HG03103 (cell line): ENCODE measurements around the gene ATP1A4.
"Not testable (repeated sequence)": the region's sequence is repeated elsewhere in the genome, so short reads cannot be mapped to it uniquely, and the experiment has no call there.

Experiments
- ATAC-seq: cut with Tn5 transposase; IDR thresholded peaks from one replicate; pipeline ENCODE4 v1.9.1; 2021; ENCODE audit warnings: low read depth; ENCODE audit not compliant: unreplicated experiment

Gene ATP1A4

DNA sequence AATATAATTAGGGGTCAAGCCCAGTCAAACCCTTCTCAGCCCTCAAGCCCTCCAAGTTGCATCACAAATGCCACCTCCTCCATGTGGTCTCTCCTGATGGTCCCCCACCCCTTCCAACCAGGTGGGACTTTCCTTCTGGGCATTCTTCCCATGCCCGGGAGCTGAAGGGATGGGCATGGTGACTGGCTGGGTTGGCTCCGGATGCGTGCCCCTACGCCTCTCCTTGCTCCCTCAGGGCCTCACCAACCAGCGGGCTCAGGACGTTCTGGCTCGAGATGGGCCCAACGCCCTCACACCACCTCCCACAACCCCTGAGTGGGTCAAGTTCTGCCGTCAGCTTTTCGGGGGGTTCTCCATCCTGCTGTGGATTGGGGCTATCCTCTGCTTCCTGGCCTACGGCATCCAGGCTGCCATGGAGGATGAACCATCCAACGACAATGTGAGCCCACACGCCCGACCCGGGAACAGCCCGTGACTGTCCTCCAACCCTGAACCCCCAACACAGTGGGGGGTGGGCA, 28.4 kb upstream of the ATP1A4 start:
- no peak for ATAC-seq

DNA sequence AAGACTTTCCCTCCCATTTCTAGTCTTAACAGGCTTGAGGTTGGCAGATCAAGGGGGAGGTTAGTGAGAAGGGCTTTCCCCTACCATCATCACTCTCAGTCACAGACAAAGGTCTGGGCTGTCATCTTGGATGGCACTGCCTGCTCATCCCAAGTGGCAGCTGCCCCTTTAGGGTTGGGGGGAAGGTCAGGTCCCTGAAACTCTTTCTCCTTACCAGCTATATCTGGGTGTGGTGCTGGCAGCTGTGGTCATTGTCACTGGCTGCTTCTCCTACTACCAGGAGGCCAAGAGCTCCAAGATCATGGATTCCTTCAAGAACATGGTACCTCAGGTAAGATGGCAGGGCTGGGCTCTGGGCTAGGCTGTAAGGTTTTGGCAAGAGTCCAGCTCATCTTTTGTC, 27.7 kb upstream of the ATP1A4 start:
- ATAC-seq: no peak

DNA sequence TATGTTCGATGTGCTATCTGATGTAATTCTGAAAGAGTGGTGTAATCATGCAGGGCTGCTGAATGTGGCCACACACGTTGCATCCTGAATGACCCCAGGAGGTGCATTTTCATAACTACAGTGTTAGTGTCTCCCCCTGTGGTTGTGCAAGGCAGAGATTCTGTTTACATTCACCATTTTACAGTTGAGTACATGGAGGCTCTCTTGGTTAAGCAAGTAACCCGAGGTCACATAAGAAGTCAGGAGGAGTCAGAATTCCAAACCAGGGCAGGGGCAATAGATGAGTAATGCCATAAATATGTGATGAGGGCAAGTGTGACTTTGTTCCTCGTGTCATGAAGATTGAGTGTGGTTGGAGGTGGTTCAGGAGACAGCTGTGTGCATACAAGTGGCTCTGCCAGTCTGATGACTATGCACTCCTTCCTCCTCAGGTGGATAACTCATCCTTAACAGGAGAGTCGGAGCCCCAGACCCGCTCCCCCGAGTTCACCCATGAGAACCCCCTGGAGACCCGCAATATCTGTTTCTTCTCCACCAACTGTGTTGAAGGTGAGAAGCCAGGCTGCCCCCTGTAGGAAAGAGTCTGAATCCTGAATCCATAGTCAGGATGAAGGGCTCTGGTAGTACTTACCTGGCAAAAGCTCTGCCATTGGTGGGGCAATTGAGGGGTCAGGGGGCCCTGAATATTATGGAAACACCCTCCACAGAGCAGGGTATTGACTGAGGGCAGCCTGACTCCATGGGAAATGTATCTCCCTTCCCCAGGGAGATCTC, 26.5 kb upstream of the ATP1A4 start:
- no peak for ATAC-seq

DNA sequence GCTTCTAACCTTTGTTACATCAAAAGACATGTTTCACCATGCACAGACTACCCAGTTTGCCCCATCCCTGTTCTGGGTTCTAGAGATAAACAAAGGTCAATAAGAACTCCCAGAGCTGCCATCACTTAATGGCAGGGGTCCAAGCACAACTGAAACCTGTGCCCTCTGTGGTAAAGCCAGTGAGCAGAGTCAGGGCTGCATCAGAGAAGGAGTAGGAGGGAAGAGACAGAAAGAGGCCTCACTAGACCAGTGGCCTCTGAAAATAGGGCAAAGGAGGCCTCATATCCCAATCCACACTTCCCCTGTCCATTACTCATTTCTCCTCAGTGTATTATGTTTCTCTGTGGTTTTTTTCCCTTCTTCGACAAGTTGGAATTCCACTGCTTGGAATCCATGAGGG, 25.7 kb upstream of the ATP1A4 start:
- ATAC-seq: no peak

DNA sequence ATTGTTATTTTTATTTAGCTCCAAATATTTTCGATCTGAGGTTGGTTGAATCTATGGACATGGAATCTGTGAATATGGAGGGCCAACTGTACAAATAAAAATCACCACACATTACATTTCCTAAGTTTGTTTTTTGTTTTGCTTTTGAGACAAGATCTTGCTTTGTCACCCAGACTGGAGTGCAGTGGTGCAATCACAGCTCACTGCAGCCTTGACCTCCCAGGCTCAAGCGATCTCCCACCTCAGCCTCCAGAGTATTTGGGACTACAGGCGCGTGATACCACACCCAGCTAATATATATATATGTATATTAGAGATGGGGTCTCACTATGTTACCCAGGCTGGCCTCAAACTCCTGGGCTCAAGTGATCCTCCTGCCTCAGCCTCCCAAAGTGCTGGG, 25.1 kb upstream of the ATP1A4 start:
- ATAC-seq: not testable (repeated sequence)

DNA sequence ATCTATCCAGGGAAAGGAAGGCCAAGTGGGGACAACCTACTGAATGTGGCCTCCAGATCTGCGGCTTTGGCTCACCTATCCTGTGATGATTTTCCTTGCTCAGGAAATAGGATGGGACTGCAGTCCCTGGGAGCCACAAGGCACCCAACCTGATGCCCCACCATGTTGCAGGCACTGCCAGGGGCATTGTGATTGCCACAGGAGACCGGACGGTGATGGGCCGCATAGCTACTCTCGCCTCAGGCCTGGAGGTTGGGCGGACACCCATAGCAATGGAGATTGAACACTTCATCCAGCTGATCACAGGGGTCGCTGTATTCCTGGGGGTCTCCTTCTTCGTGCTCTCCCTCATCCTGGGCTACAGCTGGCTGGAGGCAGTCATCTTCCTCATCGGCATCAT, 24.0 kb upstream of the ATP1A4 start:
- no peak for ATAC-seq

DNA sequence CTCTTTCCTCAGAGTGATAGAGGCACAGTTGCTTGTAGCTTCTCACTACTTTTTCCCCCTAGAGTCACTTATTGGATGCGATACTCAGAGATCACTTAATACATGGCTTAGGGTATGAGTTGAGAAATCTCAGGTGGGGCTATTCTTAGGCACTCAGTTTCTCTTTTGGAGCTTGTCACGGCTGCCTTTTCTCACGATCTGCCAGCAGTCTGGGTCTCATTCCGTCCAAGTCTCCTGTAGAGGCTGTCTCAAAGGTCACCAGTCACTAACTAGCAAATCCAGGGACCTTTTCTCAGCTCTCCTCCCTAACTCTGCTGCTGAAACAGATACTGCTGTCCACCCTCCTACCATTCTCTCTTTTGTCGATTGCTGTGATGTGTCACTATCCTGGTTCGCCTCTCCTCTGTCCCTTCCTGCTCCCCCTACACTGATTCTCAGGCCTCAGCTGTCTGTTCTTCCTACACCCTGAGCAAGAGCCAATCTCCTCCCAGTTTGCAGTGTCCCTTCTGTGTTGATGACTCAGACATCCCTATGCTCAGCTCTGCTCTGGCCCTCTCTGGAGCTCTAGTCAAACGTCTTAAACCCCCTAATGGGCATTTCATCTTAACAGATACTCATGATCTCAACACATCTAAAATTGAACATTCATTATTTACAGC, 23.4 kb upstream of the ATP1A4 start:
- no peak for ATAC-seq

DNA sequence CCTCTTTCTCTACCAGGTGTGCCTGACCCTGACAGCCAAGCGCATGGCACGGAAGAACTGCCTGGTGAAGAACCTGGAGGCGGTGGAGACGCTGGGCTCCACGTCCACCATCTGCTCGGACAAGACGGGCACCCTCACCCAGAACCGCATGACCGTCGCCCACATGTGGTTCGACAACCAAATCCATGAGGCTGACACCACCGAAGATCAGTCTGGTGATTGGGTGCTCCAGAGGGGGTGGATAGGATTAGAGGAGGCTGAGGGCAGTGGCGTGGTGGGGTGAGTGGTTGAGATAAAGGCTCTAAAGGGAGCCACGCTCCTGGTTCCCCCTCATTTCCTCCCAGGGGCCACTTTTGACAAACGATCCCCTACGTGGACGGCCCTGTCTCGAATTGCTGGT, 22.8 kb upstream of the ATP1A4 start:
- no peak for ATAC-seq

DNA sequence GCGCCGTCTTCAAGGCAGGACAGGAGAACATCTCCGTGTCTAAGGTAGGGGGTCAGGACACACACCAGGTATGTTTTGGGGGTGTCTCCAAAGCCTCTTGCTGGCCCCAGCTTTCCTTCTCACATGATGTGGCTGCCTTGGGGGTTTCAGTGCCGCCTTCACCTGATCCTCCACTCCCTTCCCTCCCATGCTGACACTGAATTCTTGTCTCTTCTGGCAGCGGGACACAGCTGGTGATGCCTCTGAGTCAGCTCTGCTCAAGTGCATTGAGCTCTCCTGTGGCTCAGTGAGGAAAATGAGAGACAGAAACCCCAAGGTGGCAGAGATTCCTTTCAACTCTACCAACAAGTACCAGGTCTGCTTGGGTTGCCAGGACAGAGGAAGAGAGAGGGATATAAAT, 22.4 kb upstream of the ATP1A4 start:
- ATAC-seq: no peak

DNA sequence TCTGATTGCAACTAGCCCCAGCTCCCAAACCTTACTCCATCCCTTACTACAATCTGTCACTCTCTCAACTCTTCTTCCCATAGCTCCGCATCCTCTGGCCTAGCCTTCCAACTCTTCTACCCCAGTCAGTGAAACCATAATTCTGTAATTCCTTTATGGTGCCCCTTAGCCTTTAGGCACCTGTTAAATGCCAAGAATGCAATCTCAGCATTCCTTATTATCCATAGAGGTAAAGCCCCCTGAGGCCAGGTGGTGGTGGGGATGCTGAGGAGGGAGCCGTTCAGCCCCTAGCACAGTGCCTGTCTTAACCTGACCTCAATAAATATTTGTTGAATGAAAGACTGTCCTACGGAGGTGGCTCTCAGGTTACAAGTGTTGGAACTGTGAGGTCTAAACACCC, 21.8 kb upstream of the ATP1A4 start:
- no peak for ATAC-seq

DNA sequence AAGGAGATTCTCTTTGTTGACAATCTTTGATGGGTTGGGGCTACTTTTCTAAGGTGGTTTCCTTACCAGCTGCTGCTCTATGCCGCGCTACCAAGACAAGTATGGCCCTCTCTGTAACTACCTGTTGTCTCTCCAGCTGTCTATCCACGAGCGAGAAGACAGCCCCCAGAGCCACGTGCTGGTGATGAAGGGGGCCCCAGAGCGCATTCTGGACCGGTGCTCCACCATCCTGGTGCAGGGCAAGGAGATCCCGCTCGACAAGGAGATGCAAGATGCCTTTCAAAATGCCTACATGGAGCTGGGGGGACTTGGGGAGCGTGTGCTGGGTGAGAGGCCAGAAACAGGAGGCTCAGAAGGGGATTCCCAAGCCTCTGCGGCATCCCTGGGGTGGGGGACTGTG, 21.4 kb upstream of the ATP1A4 start:
- no peak for ATAC-seq

DNA sequence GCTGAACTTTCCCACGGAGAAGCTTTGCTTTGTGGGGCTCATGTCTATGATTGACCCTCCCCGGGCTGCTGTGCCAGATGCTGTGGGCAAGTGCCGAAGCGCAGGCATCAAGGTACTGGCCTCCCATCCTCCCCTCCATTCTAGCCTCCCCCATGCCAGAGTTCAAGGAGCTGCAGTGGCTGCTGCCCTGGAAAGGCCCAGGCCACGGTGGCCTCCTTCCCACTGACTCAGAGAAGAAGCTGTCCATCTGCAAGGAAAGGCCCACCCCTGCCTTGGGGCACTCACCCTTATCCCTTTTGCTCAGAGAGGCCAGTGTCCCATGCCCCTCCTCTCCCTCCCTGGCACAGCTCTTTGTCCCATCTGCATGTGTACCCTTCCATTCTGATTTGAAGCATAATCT, 20.9 kb upstream of the ATP1A4 start:
- ATAC-seq: no peak

DNA sequence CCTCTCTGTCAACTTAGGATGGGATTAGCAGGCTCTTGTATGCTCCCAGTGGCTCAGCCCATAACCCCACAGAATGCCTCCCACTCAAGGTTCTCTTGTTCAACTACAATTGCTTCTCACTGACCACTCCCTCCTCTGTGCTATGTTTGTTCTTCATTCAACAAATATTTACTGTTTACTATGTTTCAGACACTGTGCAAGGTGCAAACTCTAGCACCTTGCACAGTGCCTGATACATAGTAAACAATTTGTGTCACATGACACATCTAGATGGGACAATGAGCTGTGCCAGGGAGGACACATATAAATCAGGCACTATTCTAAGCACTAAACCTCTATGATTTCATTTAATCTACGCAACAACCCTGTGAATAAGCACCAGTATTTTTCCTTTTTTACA, 20.5 kb upstream of the ATP1A4 start:
- ATAC-seq: no peak

DNA sequence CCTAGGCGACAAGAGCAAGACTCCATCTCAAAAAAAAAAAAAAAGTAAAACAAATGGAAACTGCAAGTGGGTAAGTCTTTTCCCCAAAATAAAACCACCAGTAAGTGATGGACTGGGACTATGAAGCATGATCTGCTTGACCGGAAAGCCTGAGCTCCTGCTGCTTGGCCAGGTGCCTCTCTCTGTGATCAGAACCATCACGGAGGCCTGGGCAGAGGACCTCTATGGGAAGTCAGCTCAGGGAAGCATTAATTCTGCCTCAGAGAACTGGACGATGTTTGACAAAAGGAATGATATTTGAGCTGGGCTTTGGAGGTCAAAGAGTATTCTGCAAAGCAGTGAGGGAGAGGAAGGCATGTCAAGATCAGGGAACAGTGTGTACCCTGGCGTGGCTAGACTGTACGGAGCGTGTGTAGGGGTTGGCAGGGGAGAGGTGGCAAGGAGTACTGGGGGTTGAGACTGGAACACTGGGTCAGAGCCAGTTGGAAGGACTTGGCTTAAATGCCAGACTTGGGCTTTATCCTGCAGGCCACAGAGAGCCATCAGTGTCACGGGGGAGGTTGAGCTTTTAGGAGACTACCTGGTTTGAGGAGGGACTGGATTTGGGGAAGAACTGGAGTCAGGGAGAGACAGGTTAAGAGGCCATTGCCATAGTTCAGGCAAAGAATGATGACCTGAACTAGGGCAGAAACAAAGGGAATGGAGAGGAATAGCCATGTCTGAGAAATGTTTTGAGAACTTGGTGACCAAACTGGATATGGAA, 19.4 kb upstream of the ATP1A4 start:
- ATAC-seq: no peak

DNA sequence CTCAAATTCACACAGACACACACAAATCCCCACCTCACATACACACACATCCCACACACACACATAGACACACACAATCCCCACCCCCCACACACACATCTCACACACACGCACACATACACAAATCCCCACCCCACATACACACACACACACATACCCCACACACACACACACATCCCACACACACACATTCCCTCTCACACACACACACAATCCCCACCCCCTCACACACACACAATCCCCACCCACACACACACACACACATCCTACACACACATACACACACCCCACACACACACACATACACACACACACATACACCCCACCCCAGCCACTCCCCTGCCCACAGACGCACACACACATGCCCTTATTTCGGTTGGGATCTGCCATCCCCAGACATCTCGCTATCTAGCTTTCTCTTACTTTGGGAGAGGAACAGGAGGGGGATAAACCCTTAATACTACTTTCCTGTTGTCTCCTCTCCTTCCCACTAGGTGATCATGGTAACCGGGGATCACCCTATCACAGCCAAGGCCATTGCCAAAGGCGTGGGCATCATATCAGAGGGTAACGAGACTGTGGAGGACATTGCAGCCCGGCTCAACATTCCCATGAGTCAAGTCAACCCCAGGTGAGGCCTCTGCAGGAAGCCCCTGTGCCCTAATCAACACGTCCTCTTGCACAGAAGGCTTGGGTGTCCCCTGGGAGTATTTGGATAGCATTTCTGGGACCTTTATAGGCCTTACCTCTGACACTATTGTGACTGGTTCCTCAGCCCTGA, 17.2 kb upstream of the ATP1A4 start:
- no peak for ATAC-seq

DNA sequence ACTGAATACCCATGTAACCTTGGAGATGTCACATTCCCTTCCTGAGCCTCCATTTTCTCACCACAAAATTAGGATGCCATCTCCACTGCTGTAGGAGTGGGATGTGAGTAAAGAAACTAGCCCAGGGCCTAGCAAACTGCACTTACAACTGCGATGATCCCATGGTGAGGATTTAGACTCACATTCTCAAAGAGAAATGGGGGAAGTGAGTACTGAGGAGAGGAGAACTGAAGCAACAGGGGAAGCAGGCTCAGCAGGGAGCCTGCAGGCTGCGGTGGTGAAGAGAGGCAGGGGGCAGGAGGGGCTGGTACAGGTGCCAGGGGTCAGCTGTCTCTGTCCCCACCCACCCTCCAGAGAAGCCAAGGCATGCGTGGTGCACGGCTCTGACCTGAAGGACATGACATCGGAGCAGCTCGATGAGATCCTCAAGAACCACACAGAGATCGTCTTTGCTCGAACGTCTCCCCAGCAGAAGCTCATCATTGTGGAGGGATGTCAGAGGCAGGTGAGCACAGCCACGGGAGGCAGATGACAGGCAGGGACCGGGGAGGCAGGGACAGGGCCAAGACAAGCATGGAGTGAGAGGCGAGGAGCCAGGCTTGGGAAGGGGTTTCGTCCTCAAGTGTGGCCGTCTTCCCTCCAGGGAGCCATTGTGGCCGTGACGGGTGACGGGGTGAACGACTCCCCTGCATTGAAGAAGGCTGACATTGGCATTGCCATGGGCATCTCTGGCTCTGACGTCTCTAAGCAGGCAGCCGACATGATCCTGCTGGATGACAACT, 16.4 kb upstream of the ATP1A4 start:
- no peak for ATAC-seq

DNA sequence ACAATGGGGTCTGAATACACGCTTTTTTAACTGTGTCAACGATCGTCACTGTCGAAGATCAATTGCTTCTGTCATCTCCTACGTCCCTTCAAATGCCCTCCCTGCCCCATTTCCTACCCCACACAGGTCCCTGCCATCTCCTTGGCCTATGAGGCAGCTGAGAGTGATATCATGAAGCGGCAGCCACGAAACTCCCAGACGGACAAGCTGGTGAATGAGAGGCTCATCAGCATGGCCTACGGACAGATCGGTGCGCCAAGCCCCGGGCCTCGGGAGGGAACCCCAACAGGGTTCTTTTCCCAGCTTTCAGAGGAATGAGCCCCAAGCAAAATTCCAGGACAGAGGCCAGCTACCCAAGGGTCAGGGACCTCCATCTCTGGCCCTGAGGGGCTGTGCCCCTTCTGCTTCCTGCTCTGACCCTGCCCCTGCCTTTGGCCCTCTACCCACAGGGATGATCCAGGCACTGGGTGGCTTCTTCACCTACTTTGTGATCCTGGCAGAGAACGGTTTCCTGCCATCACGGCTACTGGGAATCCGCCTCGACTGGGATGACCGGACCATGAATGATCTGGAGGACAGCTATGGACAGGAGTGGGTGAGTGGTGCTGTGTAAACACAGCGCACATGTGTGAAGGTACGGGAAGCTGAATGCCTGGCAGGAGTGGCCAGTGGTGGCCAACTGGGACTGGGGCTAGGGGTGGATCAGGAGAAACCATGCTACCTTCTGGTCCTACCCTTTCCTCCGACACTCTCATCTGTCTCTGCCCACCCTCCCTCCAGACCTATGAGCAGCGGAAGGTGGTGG, 15.1 kb upstream of the ATP1A4 start:
- no peak for ATAC-seq

DNA sequence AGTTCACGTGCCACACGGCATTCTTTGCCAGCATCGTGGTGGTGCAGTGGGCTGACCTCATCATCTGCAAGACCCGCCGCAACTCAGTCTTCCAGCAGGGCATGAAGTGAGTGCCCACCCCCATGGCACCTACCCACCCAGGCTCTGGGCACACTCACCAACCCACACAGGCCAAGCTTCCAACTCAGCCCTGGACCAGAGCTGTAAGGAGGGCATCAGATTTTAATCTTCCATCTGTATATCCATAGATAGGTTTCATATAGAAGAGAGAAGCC, 14.5 kb upstream of the ATP1A4 start:
- no peak for ATAC-seq

DNA sequence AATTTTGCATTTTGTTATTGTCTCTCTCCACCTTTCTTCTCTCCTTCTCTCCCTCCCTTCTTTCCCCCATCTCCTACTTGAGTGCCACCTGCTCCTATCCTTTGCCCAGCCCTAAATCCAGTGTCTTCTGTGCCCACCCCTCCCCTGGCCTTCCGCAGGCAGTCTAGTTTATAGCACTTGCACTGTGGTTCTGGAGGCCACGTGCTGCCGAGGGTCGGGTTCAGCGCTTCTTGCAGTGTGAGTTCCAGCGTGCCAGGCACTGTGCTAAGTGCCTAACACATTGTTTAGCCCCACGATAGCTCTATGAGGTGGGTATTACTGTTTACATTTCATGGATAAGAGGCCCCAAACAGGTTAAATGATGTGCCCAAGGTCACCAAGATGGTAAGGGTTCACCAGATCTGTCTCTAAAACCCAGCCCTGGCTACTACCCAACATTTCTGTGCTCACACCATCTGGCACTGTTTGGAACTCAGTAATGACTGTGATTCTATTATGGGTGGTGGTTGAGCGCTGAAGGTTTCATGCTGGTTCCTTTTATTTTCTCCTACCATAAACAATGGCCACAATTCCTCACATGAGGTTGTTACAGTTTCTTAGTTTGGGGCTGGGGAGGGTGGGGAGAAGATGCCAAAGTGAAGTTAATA, 14.1 kb upstream of the ATP1A4 start:
- no peak for ATAC-seq
